ENCODE results near the gene CACNB4.
"Not testable (repeated sequence)": the region's sequence is repeated elsewhere in the genome, so short reads cannot be mapped to it uniquely, and the experiment has no call there.

Gene CACNB4

DNA sequence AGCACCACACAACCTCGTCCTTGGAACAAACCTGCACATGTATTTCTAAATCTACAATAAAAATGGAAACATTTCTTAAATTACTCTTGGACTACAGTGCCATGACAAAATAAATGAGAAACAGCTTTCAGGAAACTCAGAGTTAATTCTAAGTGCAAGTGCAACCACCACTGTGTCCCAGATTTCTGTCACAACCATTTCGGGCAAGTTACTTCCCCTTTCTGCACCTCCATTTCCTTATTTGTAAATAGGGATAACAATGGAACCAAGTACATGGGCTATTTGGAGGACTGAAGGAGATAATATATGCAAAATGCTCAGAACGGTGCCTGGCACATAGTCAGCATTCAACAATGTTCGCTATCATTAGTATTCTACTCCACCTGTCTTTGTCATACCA is 93.2 kb downstream of the CACNB4 start:
- Histone ChIP-seq H3K9me3 (ENCODE audit: control insufficient read depth in 5 of 5, low read length in 5 of 5) (no peaks in the 10 kb centered on the region), H3K4me1 (ENCODE audit: control insufficient read depth in 5 of 5, insufficient read depth in 5 of 5, low read length in 5 of 5) (peaks cover 0 to 12% (median 5%) of the 10 kb centered on the region in 5 donors), H3K27me3 (ENCODE audit: control insufficient read depth in 5 of 5, insufficient read depth in 4 of 5, low read length in 5 of 5) (no peaks in the 10 kb centered on the region), H3K9ac (ENCODE audit: low read length in 5 of 5) (no peak overlapping the region), H3K4me3 (ENCODE audit: low read depth in 1 of 5, low read length in 5 of 5) (no peak overlapping the region), H3K27ac (ENCODE audit: low read depth, low read length) (no peak overlapping the region), H3K36me3 (ENCODE audit: control insufficient read depth in 5 of 5, insufficient read depth in 5 of 5, low read length in 5 of 5) (no peaks in the 10 kb centered on the region)

DNA sequence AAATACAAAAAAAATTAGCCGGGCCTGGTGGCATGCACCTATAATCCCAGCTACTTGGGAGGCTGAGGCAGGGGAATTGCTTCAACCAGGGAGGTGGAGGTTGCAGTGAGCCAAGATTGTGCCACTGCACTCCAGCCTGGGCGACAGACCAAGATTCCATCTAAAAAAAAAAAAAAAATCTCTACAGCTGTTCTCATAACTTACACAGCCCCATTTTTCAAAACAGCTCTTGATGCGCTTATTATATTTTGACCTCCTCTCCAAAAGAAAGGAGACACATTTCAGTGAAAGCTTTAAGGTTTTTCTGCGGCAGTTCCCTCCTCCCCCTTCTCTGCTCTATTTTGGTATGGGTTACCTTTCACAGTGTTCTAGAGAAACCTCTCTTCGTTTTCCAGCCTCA is 95.6 kb downstream of the CACNB4 start:
- H3K4me3 ChIP-seq (ENCODE audit: low read depth in 1 of 5, low read length in 5 of 5); H3K9me3 ChIP-seq (ENCODE audit: control insufficient read depth in 5 of 5, low read length in 5 of 5); H3K27me3 ChIP-seq (ENCODE audit: control insufficient read depth in 5 of 5, insufficient read depth in 4 of 5, low read length in 5 of 5); H3K36me3 ChIP-seq (ENCODE audit: control insufficient read depth in 5 of 5, insufficient read depth in 5 of 5, low read length in 5 of 5); H3K9ac ChIP-seq (ENCODE audit: low read length in 5 of 5); H3K27ac ChIP-seq (ENCODE audit: low read depth, low read length): not testable (repeated sequence)
- peaks cover 0 to 12% (median 6%) of the 10 kb centered on the region in 5 donors for H3K4me1 ChIP-seq (ENCODE audit: control insufficient read depth in 5 of 5, insufficient read depth in 5 of 5, low read length in 5 of 5)

DNA sequence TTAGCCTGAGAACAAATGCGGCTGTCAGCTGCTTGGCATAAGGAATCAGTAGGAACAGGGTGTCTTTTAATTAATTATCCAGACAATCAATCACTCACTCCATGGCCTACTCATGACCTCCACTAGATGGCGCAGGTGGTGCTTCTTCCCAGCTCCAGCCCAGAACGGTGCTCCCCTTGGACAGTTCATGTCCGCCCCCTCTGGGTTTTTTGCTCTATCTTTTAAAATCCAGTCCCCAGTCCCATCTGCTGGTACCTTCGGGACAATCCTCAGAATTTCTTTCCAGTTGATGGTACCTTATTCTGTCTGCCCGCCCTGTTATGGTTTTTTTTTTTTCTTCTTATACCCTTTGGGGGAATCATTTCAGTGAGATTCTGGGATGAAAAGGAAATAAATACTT is 99.8 kb downstream of the CACNB4 start:
- no peaks in the 10 kb centered on the region for H3K27me3 ChIP-seq (ENCODE audit: control insufficient read depth in 5 of 5, insufficient read depth in 4 of 5, low read length in 5 of 5)
- no peaks in the 10 kb centered on the region for H3K36me3 ChIP-seq (ENCODE audit: control insufficient read depth in 5 of 5, insufficient read depth in 5 of 5, low read length in 5 of 5)
- no peak overlapping the region for H3K4me3 ChIP-seq (ENCODE audit: low read depth in 1 of 5, low read length in 5 of 5)
- no peaks in the 10 kb centered on the region for H3K9me3 ChIP-seq (ENCODE audit: control insufficient read depth in 5 of 5, low read length in 5 of 5)
- H3K4me1 ChIP-seq (ENCODE audit: control insufficient read depth in 5 of 5, insufficient read depth in 5 of 5, low read length in 5 of 5), result peaks cover 0 to 17% (median 8%) of the 10 kb centered on the region in 5 donors
- no peak overlapping the region for H3K27ac ChIP-seq (ENCODE audit: low read depth, low read length)
- no peak overlapping the region for H3K9ac ChIP-seq (ENCODE audit: low read length in 5 of 5)

GRCh38 chr2:151996243-151997003 is 102.4 kb downstream of the CACNB4 start:
- no peaks in the 10 kb centered on the region for H3K9me3 ChIP-seq (ENCODE audit: control insufficient read depth in 5 of 5, low read length in 5 of 5)
- peaks cover 0 to 16% (median 8%) of the 10 kb centered on the region in 5 donors for H3K4me1 ChIP-seq (ENCODE audit: control insufficient read depth in 5 of 5, insufficient read depth in 5 of 5, low read length in 5 of 5)
- no peaks in the 10 kb centered on the region for H3K36me3 ChIP-seq (ENCODE audit: control insufficient read depth in 5 of 5, insufficient read depth in 5 of 5, low read length in 5 of 5)
- H3K27ac ChIP-seq (ENCODE audit: low read depth, low read length), result no peak overlapping the region
- no peak overlapping the region for H3K9ac ChIP-seq (ENCODE audit: low read length in 5 of 5)
- H3K4me3 ChIP-seq (ENCODE audit: low read depth in 1 of 5, low read length in 5 of 5), result no peak overlapping the region
- no peaks in the 10 kb centered on the region for H3K27me3 ChIP-seq (ENCODE audit: control insufficient read depth in 5 of 5, insufficient read depth in 4 of 5, low read length in 5 of 5)

DNA sequence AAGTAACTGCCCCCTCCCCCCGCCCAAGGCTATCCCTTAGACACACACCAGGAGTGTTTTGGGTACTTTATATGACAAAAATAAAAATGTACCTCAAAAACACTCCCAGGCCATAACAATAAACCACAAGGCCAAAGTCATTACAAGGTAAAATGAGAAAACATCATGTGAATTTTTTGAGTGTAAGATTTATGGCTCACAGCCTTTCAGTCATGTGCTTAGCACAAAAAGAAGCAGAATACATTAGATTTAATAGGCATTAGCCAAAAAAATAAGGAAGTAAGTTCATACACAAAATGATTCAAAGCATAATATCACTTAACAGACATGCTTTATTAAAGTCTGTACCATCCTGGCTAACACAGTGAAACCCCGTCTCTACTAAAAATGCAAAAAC is 103.7 kb downstream of the CACNB4 start:
- H3K4me3 ChIP-seq (ENCODE audit: low read depth in 1 of 5, low read length in 5 of 5), result no peak overlapping the region
- H3K9ac ChIP-seq (ENCODE audit: low read length in 5 of 5), result no peak overlapping the region
- H3K4me1 ChIP-seq (ENCODE audit: control insufficient read depth in 5 of 5, insufficient read depth in 5 of 5, low read length in 5 of 5), result peaks cover 0 to 16% (median 8%) of the 10 kb centered on the region in 5 donors
- H3K27me3 ChIP-seq (ENCODE audit: control insufficient read depth in 5 of 5, insufficient read depth in 4 of 5, low read length in 5 of 5), result no peaks in the 10 kb centered on the region
- H3K27ac ChIP-seq (ENCODE audit: low read depth, low read length), result no peak overlapping the region
- no peaks in the 10 kb centered on the region for H3K36me3 ChIP-seq (ENCODE audit: control insufficient read depth in 5 of 5, insufficient read depth in 5 of 5, low read length in 5 of 5)
- no peaks in the 10 kb centered on the region for H3K9me3 ChIP-seq (ENCODE audit: control insufficient read depth in 5 of 5, low read length in 5 of 5)

DNA sequence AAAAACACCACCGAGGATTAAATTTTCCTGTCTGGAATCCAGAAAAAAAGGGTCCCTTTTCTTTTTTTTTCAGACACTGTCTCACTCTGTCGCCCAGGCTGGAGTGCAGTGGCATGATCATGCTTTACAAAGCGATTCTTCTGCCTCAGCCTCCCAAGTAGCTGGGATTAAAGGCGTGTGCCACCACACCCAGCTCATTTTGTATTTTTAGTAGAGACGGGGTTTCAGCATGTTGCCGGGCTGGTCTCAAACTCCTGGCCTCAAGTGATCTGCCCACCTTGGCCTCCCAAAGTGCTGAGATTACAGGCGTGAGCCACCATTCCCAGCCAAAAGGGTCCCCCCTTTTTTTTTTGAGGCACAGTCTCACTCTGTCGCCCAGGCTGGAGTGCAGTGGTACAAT is 104.7 kb downstream of the CACNB4 start:
- H3K9ac ChIP-seq (ENCODE audit: low read length in 5 of 5); H3K27ac ChIP-seq (ENCODE audit: low read depth, low read length); H3K36me3 ChIP-seq (ENCODE audit: control insufficient read depth in 5 of 5, insufficient read depth in 5 of 5, low read length in 5 of 5); H3K4me3 ChIP-seq (ENCODE audit: low read depth in 1 of 5, low read length in 5 of 5); H3K9me3 ChIP-seq (ENCODE audit: control insufficient read depth in 5 of 5, low read length in 5 of 5); H3K27me3 ChIP-seq (ENCODE audit: control insufficient read depth in 5 of 5, insufficient read depth in 4 of 5, low read length in 5 of 5): not testable (repeated sequence)
- peaks cover 0 to 16% (median 8%) of the 10 kb centered on the region in 5 donors for H3K4me1 ChIP-seq (ENCODE audit: control insufficient read depth in 5 of 5, insufficient read depth in 5 of 5, low read length in 5 of 5)

GRCh38 chr2:151991010-151991409 is 107.8 kb downstream of the CACNB4 start:
- H3K4me3 ChIP-seq (ENCODE audit: low read depth in 1 of 5, low read length in 5 of 5), result no peak overlapping the region
- no peak overlapping the region for H3K9ac ChIP-seq (ENCODE audit: low read length in 5 of 5)
- H3K36me3 ChIP-seq (ENCODE audit: control insufficient read depth in 5 of 5, insufficient read depth in 5 of 5, low read length in 5 of 5), result no peaks in the 10 kb centered on the region
- H3K4me1 ChIP-seq (ENCODE audit: control insufficient read depth in 5 of 5, insufficient read depth in 5 of 5, low read length in 5 of 5), result peaks cover 0 to 7% (median under 1%) of the 10 kb centered on the region in 5 donors
- no peaks in the 10 kb centered on the region for H3K9me3 ChIP-seq (ENCODE audit: control insufficient read depth in 5 of 5, low read length in 5 of 5)
- no peaks in the 10 kb centered on the region for H3K27me3 ChIP-seq (ENCODE audit: control insufficient read depth in 5 of 5, insufficient read depth in 4 of 5, low read length in 5 of 5)
- H3K27ac ChIP-seq (ENCODE audit: low read depth, low read length), result no peak overlapping the region

- Histone ChIP-seq H3K9ac (ENCODE audit: low read length in 5 of 5) (no peak overlapping the region), H3K36me3 (ENCODE audit: control insufficient read depth in 5 of 5, insufficient read depth in 5 of 5, low read length in 5 of 5) (no peaks in the 10 kb centered on the region), H3K9me3 (ENCODE audit: control insufficient read depth in 5 of 5, low read length in 5 of 5) (no peaks in the 10 kb centered on the region), H3K27me3 (ENCODE audit: control insufficient read depth in 5 of 5, insufficient read depth in 4 of 5, low read length in 5 of 5) (no peaks in the 10 kb centered on the region), H3K27ac (ENCODE audit: low read depth, low read length) (no peak overlapping the region), H3K4me1 (ENCODE audit: control insufficient read depth in 5 of 5, insufficient read depth in 5 of 5, low read length in 5 of 5) (no peaks in the 10 kb centered on the region), H3K4me3 (ENCODE audit: low read depth in 1 of 5, low read length in 5 of 5) (no peak overlapping the region)
Measured at GRCh38 chr2:151989378-151989777, 109.5 kb downstream of the CACNB4 start.

- Histone ChIP-seq H3K4me3 (ENCODE audit: low read depth in 1 of 5, low read length in 5 of 5) (no peak overlapping the region), H3K27ac (ENCODE audit: low read depth, low read length) (no peak overlapping the region), H3K36me3 (ENCODE audit: control insufficient read depth in 5 of 5, insufficient read depth in 5 of 5, low read length in 5 of 5) (no peaks in the 10 kb centered on the region), H3K4me1 (ENCODE audit: control insufficient read depth in 5 of 5, insufficient read depth in 5 of 5, low read length in 5 of 5) (no peaks in the 10 kb centered on the region), H3K9me3 (ENCODE audit: control insufficient read depth in 5 of 5, low read length in 5 of 5) (no peaks in the 10 kb centered on the region), H3K9ac (ENCODE audit: low read length in 5 of 5) (no peak overlapping the region), H3K27me3 (ENCODE audit: control insufficient read depth in 5 of 5, insufficient read depth in 4 of 5, low read length in 5 of 5) (no peaks in the 10 kb centered on the region)
Measured at GRCh38 chr2:151987484-151987883, 111.4 kb downstream of the CACNB4 start.

- Histone ChIP-seq H3K4me3 (ENCODE audit: low read depth in 1 of 5, low read length in 5 of 5) (no peak overlapping the region), H3K27ac (ENCODE audit: low read depth, low read length) (no peak overlapping the region), H3K4me1 (ENCODE audit: control insufficient read depth in 5 of 5, insufficient read depth in 5 of 5, low read length in 5 of 5) (no peaks in the 10 kb centered on the region), H3K9ac (ENCODE audit: low read length in 5 of 5) (no peak overlapping the region), H3K9me3 (ENCODE audit: control insufficient read depth in 5 of 5, low read length in 5 of 5) (no peaks in the 10 kb centered on the region), H3K36me3 (ENCODE audit: control insufficient read depth in 5 of 5, insufficient read depth in 5 of 5, low read length in 5 of 5) (no peaks in the 10 kb centered on the region), H3K27me3 (ENCODE audit: control insufficient read depth in 5 of 5, insufficient read depth in 4 of 5, low read length in 5 of 5) (no peaks in the 10 kb centered on the region)
Measured at GRCh38 chr2:151984424-151985083, 114.3 kb downstream of the CACNB4 start.

Measured in subcutaneous abdominal adipose tissue (tissue), 5 donors.